CD4-positive, alpha-beta T cell treated with Interleukin-10 for 1 hour (primary cell): Measurements from ENCODE around the gene GGTLC2.
A peak's percentile ranks its signal among the peaks of the same experiment; 100 is the strongest.
"Not testable (repeated sequence)": the region's sequence is repeated elsewhere in the genome, so short reads cannot be mapped to it uniquely, and the experiment has no call there.

Experiments used
- DNase-seq: peaks from one replicate; pipeline ENCODE4 v3.0.0-alpha.2; 2020

Gene GGTLC2

GRCh38 chr22:22638313-22638712, 6.1 kb upstream of the GGTLC2 start:
- not testable (repeated sequence) for DNase-seq

GRCh38 chr22:22642255-22642654, 2.2 kb upstream of the GGTLC2 start:
- not testable (repeated sequence) for DNase-seq

- not testable (repeated sequence) for DNase-seq
Measured at GRCh38 chr22:22645969-22646368, 1.6 kb downstream of the GGTLC2 start.

- DNase-seq = not testable (repeated sequence)
Measured at GRCh38 chr22:22647952-22648351, 3.5 kb downstream of the GGTLC2 start.

GRCh38 chr22:22648863-22649536, 4.6 kb downstream of the GGTLC2 start:
- not testable (repeated sequence) for DNase-seq

- DNase-seq = not testable (repeated sequence)
Measured at GRCh38 chr22:22649761-22650160, 5.3 kb downstream of the GGTLC2 start.

- DNase-seq = not testable (repeated sequence)
Measured at GRCh38 chr22:22650398-22650797, 6.0 kb downstream of the GGTLC2 start.

GRCh38 chr22:22650803-22651515, 6.5 kb downstream of the GGTLC2 start:
- not testable (repeated sequence) for DNase-seq

GRCh38 chr22:22651593-22651992, 7.2 kb downstream of the GGTLC2 start:
- DNase-seq = not testable (repeated sequence)

GRCh38 chr22:22652102-22652501, 7.7 kb downstream of the GGTLC2 start:
- DNase-seq = not testable (repeated sequence)

- not testable (repeated sequence) for DNase-seq
Measured at GRCh38 chr22:22652573-22652972, 8.2 kb downstream of the GGTLC2 start.

- DNase-seq = not testable (repeated sequence)
Measured at GRCh38 chr22:22653677-22654381, 9.4 kb downstream of the GGTLC2 start.

- no peak for DNase-seq
Measured at GRCh38 chr22:22655452-22656290, 11.3 kb downstream of the GGTLC2 start.

- no peak for DNase-seq
Measured at GRCh38 chr22:22657712-22658111, 13.3 kb downstream of the GGTLC2 start.

GRCh38 chr22:22661275-22661674, 16.9 kb downstream of the GGTLC2 start:
- DNase-seq = no peak

- no peak for DNase-seq
Measured at GRCh38 chr22:22662095-22662494, 17.7 kb downstream of the GGTLC2 start.

- DNase-seq = no peak
Measured at GRCh38 chr22:22663861-22664800, 19.7 kb downstream of the GGTLC2 start.

GRCh38 chr22:22666307-22667091, 22.1 kb downstream of the GGTLC2 start:
- DNase-seq = peak; percentile 23

- no peak for DNase-seq
Measured at GRCh38 chr22:22667966-22668880, 23.8 kb downstream of the GGTLC2 start.

- DNase-seq = no peak
Measured at GRCh38 chr22:22669093-22669492, 24.7 kb downstream of the GGTLC2 start.
